Hepatic stellate cell (primary cell): ENCODE measurements around the gene ST6GAL2.

Source experiments
- DNase-seq: peaks from one replicate; pipeline ENCODE4 v3.0.0; 2011; ENCODE audit warnings: low spot score

The ST6GAL2 gene

GRCh38 chr2:106864051-106864450, 21.9 kb downstream of the ST6GAL2 start:
- DNase-seq, result no peak

- no peak for DNase-seq
Observed at GRCh38 chr2:106863387-106863786, 22.6 kb downstream of the ST6GAL2 start.

- DNase-seq, result no peak
Observed at GRCh38 chr2:106859498-106859897, 26.5 kb downstream of the ST6GAL2 start.

- no peak for DNase-seq
Observed at GRCh38 chr2:106858810-106859209, 27.2 kb downstream of the ST6GAL2 start.

- DNase-seq, result no peak
Observed at GRCh38 chr2:106857882-106858478, 28.0 kb downstream of the ST6GAL2 start.

GRCh38 chr2:106853631-106854030, 32.3 kb downstream of the ST6GAL2 start:
- no peak for DNase-seq

- no peak for DNase-seq
Observed at GRCh38 chr2:106851881-106852501, 34.0 kb downstream of the ST6GAL2 start.

GRCh38 chr2:106851087-106851874, 34.7 kb downstream of the ST6GAL2 start:
- DNase-seq, result no peak

GRCh38 chr2:106849253-106849652, 36.7 kb downstream of the ST6GAL2 start:
- no peak for DNase-seq

- no peak for DNase-seq
Observed at GRCh38 chr2:106847366-106847765, 38.6 kb downstream of the ST6GAL2 start.

GRCh38 chr2:106845716-106846115, 40.3 kb downstream of the ST6GAL2 start:
- DNase-seq, result no peak

GRCh38 chr2:106843910-106844250, 42.1 kb downstream of the ST6GAL2 start:
- no peak for DNase-seq

- DNase-seq, result no peak
Observed at GRCh38 chr2:106843001-106843909, 42.7 kb downstream of the ST6GAL2 start.

- no peak for DNase-seq
Observed at GRCh38 chr2:106841886-106842645, 43.9 kb downstream of the ST6GAL2 start.

GRCh38 chr2:106840818-106841217, 45.1 kb downstream of the ST6GAL2 start:
- DNase-seq, result no peak

- no peak for DNase-seq
Observed at GRCh38 chr2:106839849-106840595, 45.9 kb downstream of the ST6GAL2 start.

- no peak for DNase-seq
Observed at GRCh38 chr2:106833256-106833655, 52.7 kb downstream of the ST6GAL2 start.

- DNase-seq, result no peak
Observed at GRCh38 chr2:106831816-106832569, 54.0 kb downstream of the ST6GAL2 start.

GRCh38 chr2:106831241-106831640, 54.7 kb downstream of the ST6GAL2 start:
- no peak for DNase-seq

GRCh38 chr2:106830191-106830590, 55.8 kb downstream of the ST6GAL2 start:
- DNase-seq, result no peak
